WI38 (cell line): ENCODE data around the gene LRMDA.

Experiments
- H3K4me3 ChIP-seq: 2 replicates; pipeline ENCODE4 v1.5.1; 2011; ENCODE audit warnings: low read depth, mild to moderate bottlenecking, control low read depth, low read length
- CTCF ChIP-seq: IDR thresholded peaks from 2 replicates; pipeline ENCODE4 v1.5.1; 2012; ENCODE audit warnings: low read depth, mild to moderate bottlenecking, control low read depth, low read length

Gene LRMDA

GRCh38 chr10:76358743-76359395, 927.4 kb downstream of the LRMDA start:
- H3K4me3 ChIP-seq, result no peak overlapping the region
- TF ChIP-seq CTCF, result no peak

GRCh38 chr10:76375761-76376160, 944.3 kb downstream of the LRMDA start:
- H3K4me3 ChIP-seq, result no peak overlapping the region
- TF ChIP-seq CTCF, result no peak

- TF ChIP-seq CTCF, result no peak
- no peak overlapping the region for H3K4me3 ChIP-seq
Observed at GRCh38 chr10:76382381-76382851, 951.0 kb downstream of the LRMDA start.

GRCh38 chr10:76388321-76389023, 957.0 kb downstream of the LRMDA start:
- no peak overlapping the region for H3K4me3 ChIP-seq

GRCh38 chr10:76393875-76394706, 962.7 kb downstream of the LRMDA start:
- no peak overlapping the region for H3K4me3 ChIP-seq
- no peak for TF ChIP-seq CTCF

More at GRCh38 chr10:76388321-76389023, 957.0 kb downstream of the LRMDA start:
- TF ChIP-seq CTCF, result no peak

- TF ChIP-seq CTCF, result no peak
- H3K4me3 ChIP-seq, result no peak overlapping the region
Observed at GRCh38 chr10:76394707-76395042, 963.3 kb downstream of the LRMDA start.
